ENCODE results near the gene PGRMC2.
"Not testable (repeated sequence)": the region's sequence is repeated elsewhere in the genome, so short reads cannot be mapped to it uniquely, and the experiment has no call there.

Gene PGRMC2

DNA sequence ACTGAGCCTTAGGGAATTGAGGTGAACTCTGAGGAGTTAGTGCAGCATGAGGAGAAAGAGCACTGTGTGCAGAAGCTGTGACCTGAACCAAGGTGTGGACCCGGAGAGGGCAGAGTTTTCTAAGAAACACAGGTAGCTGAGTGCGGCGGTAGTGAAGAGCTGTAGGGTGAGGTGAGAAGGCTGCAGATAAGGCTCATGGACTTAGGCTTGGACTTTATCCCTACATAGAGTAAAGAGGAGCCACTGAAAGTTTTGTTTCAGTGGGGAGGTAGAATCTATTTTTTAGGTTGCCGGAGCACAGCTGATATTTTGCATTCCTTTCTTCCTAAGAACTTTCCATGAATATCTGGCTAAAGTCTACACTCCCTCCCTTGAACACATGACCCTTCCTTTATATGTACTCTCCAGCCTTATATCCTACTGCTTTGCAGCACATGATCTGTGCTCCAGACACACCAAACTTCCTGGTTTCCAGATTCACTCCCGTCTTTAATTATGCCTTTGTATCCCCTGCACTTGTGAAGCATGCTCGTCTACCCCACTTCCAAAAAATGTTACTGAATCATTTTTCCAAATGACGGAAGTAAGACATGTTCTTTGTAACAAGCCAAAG is 10.6 kb upstream of the PGRMC2 start:
- DNase-seq: no peak

DNA sequence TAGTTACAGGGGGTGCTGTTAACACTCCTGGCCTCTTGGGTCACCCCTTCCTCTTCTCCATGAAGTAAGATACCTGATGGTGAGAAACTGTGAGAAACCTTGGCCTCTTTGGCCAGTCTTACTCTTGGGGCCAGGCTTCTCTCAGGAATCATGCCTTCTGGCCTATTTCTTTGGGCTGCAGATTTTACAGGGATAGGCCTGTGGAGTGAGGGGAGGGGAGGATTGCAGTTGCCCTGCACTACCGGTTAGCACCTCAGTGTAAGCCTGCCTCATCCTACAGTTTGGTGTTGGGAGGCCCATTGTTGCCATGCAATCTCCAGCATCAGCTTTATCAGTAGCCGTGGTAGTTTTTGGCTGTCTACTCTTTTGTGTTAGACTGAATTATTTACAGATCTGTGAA is 7.6 kb upstream of the PGRMC2 start:
- no peak for DNase-seq

DNA sequence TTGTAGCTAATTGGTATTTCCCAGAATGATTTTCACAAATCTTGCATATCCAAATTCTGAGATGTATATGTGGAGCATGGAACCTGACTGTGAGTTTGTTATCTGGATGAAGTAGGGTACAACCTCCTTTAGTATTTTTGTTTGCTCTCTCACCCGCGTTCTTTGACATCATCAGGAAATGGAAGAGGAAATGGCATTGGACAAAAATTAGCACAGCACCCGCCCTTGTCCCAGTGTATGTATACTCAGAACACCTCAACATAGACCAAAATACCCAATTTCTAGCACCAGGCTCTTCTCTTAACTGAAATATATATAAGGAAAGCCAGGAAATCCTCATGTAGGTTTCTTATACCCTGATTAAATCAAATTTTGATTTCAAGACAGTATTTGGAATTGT is 6.9 kb upstream of the PGRMC2 start:
- DNase-seq: no peak

DNA sequence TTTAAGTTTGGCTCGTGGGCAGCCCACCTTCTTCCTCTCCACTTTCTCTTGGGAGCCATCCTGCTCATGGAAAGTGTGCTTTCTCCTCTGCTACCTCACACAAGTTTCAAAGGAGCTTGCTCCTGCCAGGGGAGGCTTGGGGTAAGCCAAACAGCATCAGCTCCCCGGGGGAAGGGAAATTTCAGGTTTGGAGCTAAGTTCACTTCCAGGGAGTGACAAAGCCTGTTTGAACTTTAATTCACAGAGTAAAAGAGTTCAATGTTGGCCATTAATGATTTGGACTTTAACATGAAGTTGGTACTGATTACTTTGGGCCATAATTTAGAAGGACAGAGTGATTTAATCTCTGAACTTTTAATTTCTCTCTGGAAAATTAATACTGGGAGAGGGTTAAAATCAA is 4.7 kb upstream of the PGRMC2 start:
- DNase-seq: no peak

DNA sequence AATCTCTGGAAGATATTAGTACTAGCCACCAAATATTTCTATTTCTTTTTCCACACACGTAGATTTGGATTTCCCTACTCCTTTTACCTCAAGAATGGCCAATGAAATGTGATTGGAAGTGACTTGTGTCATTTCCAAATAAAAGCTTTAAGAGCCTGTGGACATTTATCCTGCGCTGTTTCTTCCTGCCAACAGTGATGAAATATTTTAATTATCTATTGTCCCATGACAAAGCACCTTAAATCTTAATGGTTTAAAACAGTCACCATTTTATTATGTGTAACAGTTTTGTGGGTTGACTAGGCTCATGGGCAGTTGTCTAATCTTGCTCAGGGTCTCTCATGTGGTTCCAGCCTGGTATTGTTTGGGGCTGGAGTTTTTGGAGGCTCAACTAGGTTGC is 3.5 kb upstream of the PGRMC2 start:
- no peak for DNase-seq

DNA sequence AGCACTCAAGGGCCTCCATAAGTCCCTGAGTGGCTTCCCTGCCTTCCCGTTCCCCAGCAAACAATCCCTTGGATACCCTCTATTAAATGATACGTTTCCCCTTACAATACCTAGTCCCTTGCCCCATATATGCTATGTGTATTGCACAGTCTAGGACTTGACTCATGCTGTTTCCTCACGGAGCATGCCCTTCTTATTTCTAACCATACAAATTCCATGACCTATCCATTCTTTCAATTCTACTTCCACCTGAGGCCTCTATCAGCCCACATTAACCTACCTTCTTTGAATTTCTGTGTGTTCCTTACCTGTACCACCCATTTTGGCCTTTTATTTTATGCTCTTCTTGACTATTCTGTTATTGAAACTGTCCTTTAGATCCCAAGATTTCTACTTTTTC is 2.9 kb upstream of the PGRMC2 start:
- no peak for DNase-seq

DNA sequence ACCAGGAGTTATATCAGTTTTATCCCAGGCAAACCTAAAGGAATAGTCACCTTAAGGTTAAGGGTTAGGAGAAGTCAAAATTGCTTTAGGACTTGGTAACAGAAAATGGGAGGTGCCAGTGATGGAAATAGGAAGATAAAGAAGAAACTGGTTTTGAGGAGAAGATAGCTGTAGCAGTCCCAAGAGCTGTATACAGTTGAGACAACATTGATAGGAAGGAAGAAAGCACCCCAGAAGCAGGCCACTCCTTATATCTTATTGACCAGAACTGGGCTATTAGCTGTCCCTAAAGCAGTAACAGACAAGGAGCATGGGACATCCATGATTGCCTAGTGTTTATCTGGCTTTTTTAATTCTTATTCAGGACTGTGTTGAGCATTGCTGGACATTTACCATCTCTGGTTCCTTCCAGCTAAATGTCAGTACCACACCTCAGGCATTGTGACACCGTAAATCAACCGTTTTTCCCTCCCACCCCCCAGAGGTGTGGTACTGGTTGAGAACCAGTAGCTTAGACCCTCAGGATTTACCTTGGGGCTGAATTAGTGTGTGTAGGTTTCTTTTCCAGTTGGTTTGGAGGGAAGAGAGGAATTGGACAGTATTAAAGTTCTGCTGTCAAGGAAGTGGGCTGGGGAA is 2.0 kb upstream of the PGRMC2 start:
- DNase-seq: no peak

DNA sequence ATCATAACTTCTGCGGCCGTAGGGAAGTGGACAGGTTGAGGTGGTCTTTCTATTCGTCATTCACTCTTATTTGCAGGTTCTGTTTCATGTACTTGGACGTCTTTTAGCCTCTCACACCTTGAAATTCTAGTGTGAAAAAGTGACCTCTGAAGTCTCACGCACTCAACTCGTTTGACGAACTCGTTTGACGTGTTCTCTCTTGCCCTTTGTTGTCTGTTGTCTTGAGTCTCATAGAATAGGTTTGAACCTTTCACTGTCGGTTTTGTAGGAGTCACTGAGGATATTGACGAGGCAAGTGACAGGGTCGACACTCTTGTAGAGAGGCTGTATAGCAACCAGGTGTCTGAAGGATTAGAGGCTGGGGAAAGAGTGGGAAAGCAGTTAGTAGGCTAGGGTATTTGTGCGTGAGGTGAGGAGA is 1.1 kb upstream of the PGRMC2 start:
- DNase-seq: no peak

DNA sequence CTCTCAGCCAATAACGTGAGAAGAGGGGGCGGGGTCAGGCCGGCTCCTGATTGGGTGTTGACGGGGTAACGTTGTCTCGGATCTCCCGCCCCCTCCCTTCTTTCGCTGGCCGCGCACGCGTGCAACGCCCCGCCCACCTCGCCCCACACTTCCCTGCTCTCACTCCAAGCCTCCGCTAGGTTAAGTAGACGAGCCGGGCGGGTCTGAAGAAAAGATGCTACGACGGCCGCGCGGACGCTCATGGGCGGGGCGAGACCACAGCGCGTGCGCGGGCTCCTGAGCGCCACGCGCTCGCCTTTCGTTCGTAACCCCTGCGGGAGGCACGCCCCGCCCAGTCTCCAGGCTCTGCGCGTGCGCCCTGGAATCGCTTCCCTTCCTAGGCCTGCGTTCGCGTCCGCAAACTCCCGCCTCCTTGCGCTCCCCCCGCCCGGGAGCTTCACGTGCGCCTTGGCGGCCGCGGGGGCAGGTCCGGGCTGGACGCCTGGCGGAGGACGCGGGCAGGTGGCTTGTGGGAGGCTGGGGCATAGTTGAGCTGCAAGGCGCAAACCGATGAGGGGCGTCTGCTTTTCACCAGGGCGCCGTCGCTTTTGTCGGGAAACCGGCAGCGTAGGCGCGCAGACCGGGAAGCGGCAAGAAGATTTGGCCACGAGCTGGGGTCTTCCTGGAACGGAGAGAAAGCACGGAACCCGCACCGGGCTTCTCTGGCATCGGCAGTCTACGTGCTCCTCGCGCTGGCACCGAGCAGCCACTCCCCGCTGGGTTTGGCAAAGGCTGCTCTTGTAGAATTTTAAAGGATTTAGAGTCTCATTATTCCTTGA is 467 bp upstream of the PGRMC2 start:
- DNase-seq: peak; percentile 100

DNA sequence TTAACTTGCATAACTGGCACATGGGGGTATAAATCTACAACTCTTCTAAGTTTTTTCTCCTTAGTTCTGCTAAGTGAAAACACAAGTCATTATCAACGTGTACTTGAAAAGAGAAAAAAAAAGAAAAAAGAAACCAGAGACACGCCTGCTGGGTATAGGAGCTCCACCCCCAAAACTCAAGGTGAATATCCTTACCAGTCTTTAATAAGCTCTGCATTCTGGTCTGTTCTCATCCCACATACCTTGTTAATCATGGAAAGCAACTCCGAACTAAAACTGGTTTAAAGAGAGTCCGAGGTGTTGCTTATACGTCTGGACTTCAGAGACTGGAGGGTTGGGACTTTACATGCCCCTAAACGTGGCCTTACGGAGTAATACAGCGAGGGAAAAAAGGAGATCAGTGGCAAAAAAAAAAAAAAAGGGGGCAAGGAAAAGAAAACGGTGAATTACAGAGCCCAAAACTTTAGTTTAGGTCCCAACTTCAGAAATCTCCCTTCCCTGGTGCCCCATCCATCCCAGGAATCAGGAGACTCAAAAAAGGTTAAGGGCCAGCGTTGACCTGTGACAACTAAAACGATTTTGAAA is 1.0 kb downstream of the PGRMC2 start:
- no peak for DNase-seq

DNA sequence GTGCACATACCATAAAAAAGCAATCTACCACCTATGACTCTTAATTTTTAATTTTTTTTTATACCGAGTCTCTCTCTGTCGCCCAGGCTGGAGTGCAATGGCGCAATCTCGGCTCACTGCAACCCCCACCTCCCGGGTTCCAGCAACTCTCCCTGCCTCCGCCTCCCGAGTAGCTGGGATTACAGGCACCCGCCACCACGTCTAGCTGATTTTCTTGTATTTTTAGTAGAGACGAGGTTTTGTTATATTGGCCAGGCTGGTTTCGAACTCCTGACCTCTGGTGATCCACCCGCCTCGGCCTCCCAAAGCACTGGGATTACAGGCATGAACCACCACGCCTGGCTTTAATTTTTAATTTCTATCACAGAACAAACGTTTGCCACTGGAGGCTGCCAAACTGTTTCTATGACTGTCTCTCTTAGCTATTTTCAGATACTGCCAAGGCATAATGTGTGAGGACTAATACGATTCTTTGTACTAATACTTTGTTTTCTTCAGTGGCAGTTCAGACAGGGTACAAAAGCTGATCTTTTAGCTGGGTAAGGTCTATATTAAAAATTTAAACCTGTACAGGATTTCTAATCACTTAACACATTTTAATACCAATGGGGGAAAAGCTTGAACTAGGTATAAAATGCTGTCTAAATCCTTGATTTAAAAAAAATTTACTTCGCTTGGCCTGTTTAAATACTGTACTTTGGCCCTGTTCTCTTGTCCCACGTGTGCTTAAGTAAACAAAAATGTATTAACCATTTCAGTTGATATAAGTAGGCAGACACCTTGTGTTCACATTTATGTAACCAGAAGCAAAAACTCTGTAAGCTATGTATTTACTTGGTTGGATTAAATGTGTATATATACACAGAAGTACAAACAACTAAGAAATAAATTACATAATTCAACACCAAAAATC is 2.3 kb downstream of the PGRMC2 start:
- no peak for DNase-seq

DNA sequence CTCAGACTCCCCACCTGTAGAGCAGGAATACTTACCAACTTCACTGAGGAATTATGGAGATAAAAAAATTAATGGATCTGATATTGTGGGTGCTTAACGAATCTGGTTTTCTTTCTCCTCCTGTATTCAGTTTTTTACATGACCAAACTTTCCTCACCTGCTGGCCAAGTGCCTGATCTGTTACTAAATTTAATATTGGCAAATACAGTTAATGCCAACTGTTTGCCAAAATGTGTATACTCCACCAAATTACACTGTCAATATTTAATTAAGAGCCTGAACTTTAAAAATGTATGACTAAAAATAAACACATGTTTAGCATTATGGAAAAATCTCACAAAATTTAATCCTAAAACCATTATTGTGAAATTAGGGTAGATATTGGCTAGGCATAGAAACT is 3.3 kb downstream of the PGRMC2 start:
- DNase-seq: no peak

DNA sequence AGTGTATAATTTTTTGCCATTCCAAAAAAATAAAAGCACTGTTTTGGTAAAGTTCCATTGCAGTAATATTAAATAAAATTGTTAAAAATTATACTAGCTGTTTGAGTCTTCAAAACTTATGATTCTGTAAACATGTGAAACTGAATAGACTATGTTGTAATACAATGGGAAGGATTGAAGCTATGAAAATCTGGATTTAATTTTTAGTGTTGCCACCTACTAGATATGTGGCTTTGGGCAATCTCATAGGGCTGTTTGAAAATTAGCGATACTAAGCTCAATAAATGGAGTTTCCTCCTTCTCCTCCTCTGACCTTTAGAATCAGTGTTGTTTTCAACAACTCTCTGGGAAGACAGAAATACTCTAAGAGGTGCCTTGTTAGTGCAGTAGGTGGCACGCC is 4.5 kb downstream of the PGRMC2 start:
- no peak for DNase-seq

DNA sequence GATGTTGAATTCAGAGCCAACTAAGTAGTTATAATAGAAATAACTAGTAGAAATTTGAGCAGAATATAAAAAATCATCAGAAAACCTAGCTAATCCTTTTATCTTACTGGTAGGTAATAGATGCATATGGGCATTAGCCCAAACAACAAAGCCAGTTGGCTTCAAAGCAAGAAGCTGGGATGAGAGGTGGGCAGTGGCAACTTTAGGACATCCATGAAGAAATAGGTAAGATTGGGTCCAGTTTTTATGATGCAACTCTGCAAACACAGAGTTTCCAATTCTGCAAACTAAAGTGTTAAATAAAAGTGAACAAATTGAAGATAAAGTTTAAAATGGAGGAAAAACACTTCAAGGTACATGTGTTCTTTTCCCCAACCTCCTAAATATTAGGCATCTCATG is 5.1 kb downstream of the PGRMC2 start:
- no peak for DNase-seq

DNA sequence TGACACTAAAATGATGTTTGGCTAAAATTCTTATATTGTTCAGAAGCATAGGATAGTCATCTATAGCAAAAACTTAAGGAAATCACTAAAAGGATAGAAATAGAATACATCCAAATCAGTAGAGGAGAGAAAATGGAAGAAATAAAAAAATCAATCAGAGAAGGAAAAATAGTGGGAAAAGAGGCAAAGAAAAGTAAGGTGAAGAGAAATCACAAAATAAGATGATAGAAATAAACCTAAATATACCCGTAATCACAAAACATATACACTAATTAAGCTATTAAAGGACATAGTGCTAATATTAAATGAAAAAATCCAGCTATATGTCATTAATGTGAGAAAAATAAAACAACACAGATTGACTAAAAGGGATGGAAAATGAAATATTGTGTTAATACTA is 6.3 kb downstream of the PGRMC2 start:
- DNase-seq: no peak

DNA sequence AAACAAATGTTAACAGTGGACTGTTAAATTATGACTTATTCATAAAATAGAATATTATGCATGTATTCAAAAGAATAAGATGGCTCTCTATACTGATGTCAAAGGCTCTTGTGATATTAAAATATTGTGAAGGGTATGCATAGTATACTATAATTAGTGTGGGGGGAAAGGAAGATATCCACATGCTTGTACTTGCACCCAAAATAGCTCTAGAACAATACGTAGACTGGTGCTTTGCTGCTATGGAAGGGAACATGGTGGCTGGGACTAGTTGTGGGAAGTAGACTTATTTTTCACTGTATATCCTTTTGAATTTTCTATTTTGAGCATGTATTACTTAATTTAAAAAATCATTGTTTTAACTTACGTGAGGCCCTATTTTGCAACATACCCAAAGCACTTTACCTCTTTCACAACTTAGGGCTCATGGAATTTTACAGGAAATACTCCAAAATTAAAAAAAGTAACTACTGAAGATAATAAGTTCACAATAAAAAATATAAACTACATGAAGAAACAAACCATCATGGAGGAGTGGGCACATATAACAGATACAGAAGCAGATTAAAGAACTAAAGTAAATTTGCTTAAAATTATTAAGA is 7.9 kb downstream of the PGRMC2 start:
- DNase-seq: no peak

DNA sequence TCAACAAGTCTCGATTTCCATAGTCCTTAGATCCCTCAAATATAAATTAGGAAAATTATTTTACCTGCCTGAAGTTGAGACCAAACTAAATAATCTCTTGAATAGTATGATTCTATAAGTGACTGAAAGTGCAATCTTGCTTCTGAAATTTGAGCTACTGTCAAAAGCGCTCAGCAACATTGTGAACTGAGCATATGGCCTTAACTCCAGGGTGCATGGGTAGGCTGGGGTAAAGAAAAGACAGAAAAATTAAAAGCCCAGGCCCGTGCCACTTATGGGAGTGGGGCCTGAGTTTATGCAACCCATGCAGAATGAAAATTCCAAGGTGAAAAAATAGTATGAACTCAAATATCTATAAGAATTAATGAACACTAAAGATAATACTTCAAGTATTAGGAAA is 9.8 kb downstream of the PGRMC2 start:
- DNase-seq: no peak

DNA sequence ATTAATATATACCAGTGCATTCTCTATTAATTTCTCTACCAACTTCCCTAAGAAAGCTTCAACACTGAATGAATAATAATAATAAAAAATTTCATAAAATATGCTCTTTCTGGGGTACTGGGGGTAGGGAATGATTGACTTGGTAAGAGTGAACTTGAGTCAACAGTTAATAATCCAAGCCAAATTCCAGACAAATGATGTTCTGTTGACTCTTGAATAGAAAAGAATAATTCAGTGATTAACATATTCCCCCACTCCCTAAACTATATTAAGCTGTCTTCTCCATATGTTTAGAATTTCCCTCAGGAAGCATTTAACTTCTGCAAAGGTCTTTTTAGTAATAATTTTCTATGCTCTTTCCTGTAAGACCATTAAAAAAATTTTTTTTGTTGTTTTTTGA is 12.3 kb downstream of the PGRMC2 start:
- DNase-seq: no peak

DNA sequence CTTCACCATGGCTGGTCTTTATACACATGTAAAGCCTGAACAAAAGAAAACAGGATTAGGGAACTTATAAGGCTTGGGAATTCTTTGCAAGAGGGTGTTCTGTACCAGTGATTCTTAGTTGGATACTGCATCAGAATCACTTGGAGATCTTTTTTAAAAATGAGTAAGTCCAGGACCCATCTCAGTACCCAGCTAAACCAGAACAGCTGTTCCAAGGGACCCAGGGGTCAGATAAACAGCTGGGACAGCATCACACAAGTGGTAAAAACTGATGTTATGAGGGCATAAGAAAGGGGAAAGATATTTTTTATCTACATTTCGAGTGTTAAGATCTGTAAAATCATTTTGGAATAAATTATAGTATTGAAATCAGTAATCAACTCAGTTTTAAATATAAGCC is 16.1 kb downstream of the PGRMC2 start:
- DNase-seq: no peak

DNA sequence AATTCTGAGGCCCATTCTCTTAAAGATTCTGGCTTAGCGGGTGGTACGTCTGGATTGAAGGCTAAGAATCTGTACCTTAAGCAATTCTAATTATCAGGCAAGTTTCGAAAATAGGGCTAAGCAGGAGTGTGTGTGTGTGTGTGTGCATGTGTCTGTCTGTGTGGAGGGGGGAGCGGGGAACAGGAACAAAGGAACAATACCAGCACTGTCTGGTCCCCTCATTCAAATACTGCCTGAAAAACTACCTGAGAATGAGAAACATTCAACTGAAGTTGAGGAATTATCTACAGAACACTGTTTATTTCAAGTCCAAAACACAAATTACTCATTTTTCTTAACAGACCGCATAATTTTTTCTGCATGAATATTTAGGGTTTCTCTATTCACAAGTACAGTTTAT is 18.6 kb downstream of the PGRMC2 start:
- DNase-seq: no peak

DNA sequence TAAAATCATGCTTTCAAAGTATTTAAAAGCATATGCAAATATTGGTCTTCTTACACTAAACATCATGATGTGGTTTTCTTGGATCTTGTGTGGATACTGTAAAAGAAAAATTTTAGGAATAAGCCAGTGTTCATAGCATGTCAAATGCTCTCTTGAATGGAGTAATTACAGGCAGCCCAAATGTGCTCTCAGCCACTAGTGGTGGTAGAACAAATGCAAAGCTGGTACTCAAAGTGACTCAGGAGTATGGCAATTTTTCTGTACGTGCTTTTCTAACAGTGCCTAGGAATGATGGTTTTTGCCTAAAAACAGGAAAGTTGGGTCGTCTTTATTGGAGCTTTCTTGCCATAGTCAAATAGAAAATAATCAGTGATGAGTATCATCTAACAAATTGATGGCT is 19.9 kb downstream of the PGRMC2 start:
- no peak for DNase-seq

DNA sequence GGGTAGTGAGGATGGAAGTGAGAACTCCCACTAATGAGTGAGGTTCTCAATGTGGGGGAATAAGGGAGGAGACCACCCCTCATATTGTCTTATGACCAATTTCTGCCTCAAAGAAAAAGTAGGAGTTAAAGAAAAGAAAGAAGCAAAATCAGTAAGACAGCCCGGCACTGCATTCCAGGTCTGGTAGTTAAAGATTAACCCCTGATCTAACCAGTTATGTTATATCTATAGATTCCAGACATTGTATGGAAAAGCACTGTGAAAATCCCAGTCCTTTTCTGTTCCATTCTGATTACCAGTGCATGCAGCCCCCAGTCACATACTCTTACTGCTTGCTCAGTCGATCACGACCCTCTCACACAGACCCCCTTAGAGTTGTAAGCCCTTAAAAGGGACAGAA is 20.4 kb downstream of the PGRMC2 start:
- DNase-seq: not testable (repeated sequence)

All from femur (tissue), 1 donor.